HG02798 (cell line): Measurements from ENCODE around the gene GNPDA1.
"Not testable (repeated sequence)": the region's sequence is repeated elsewhere in the genome, so short reads cannot be mapped to it uniquely, and the experiment has no call there.

Experiments used
- ATAC-seq: cut with Tn5 transposase; IDR thresholded peaks from one replicate; pipeline ENCODE4 v1.9.1; 2021; ENCODE audit warnings: mild to moderate bottlenecking; ENCODE audit not compliant: unreplicated experiment, poor library complexity

The GNPDA1 gene

GRCh38 chr5:142012792-142013388 lies at the start of gene GNPDA1:
Gene GNPDA1 (minus strand): TSS chr5:142013027. CDS start chr5:142012035, 992 bp downstream.
- peak; percentile 84 for ATAC-seq

DNA sequence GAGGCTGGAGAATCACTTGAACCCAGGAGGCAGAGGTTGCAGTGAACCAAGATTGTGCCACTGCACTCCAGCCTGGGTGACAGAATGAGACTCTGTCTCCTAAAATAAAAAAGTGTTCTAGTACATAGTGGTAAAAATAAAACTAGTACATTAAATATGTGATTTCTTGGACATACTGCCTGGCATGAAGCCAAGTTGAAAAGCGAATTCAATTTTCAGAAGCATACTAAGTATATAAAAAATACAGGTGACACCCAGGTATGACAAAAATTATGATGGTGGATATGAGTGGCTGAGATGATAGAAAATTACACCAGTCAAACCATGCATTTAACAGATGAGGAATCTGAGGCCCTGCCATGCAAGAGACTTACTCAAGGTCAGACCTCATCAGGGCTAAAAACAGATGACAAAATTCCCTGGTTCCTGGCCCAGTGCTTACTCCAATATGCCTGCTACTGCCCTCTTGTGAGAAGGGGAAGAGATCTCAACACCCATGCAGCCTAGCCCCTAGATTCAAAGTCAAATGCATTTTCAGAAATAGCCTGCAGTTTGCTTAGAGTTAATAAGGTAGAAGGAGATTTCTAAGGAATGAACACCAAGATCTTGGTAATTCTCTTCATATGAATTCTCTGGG lies 46.6 kb upstream of the GNPDA1 start:
- ATAC-seq = no peak

GRCh38 chr5:142057697-142058056 lies 44.9 kb upstream of the GNPDA1 start:
- no peak for ATAC-seq

- no peak for ATAC-seq
Observed at GRCh38 chr5:142056816-142057696, 44.2 kb upstream of the GNPDA1 start.

GRCh38 chr5:142055301-142055700 lies 42.5 kb upstream of the GNPDA1 start:
- no peak for ATAC-seq

DNA sequence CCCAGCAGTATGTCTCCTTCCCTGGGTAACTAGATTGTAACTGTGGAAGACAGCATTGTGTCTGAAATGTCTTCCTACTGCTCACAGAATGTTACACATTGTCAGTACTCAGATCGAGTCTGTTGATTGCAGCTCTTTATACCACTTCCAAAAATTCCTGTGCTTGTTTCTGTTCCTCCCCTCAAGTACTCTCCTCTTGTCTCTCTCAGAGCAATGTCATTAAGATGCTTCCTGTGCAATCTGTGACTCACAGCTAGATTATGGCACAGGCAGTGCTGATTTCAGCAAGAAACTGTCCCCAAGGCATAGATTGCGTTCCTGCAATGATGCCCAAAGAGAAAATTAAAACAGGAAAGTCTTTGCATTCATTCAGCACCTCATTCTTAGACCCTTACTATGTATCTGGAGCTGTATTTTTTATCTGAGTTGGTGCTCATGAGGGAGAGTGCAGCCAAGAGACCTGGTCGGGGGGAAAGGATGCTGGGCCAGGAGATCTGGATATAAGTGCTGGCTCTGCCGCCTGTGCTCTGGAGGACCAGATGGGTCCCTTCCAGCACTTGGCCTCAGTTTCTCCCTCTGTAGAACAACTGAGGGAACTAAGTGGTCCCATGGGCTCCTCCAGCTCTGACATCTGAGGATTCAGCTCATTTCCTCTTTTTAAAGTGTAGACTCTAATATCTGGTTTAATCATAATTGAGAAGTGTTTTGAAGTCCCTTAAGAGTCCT lies 40.8 kb upstream of the GNPDA1 start:
- ATAC-seq = no peak

DNA sequence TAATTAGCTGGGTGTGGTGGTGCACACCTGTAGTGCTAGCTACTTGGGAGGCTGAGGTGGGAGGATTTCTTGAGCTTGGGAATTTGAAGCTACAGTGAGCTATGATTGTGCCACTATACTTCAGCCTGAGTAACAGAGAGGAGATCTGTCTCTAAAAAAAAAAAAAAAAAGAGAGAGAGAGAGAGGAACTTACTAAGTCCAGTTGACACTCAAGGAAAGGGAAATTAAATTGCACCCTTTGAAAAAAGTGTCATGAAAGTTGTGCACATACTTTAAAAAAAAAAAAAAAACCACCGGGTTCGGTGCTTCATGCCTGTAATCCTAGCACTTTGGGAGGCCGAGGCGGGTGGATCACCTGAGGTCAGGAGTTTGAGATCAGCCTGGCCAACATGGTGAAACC lies 39.2 kb upstream of the GNPDA1 start:
- not testable (repeated sequence) for ATAC-seq

DNA sequence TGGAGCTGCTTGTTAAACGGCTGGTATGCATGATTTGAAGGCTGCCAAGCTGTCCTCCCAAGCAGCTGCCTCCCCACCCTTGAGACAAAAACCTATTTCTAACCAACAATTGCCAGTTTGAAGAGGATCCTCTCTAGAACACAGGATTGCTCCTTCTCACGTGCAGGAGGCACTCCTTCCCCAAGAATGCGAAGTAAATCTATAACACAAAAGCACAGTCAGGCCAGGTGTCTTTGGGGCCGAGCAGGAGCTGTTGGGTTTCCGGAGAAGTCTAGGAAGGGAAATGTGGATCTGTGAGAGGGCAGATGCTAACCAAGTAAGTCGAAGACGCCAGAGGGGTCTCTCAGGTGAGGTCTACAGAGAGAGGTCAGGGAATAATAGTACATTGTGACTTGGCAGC lies 35.4 kb upstream of the GNPDA1 start:
- ATAC-seq = no peak

DNA sequence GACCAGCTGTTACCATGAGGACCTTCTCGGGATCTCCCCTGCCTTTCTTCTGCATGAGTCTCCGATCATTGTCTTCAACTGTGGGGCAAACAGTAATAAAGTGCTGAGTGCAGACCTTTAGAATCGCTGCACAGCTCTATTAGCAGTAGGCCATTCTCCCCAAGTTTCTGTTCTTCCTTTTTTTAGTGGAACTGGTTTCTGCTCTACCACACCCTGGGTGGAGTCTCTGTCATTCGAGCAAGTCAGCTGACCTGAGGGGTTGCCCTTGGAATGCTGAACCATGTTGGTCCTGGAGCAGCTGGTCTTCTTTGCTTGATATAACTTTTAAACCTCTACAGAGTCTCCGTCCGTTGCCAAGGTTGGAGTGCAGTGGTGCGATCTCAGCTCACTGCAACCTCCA lies 33.4 kb upstream of the GNPDA1 start:
- no peak for ATAC-seq

DNA sequence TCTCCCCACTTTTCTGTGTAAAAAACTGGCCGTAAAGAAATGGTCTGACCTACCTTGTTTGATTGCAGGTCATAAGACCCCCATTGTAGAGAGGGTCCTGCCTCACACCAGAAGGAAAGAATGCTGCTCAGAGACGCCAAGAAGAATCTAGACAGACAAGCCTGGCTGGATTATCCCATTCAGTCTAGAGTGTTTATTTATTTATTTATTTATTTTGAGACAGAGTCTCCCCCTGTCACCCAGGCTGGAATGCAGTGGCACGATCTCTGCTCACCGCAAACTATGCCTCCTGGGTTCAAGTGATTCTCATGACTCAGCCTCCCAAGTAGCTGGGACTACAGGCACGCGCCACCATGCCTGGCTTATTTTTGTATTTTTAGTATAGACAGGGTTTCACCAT lies 28.1 kb upstream of the GNPDA1 start:
- ATAC-seq = not testable (repeated sequence)

DNA sequence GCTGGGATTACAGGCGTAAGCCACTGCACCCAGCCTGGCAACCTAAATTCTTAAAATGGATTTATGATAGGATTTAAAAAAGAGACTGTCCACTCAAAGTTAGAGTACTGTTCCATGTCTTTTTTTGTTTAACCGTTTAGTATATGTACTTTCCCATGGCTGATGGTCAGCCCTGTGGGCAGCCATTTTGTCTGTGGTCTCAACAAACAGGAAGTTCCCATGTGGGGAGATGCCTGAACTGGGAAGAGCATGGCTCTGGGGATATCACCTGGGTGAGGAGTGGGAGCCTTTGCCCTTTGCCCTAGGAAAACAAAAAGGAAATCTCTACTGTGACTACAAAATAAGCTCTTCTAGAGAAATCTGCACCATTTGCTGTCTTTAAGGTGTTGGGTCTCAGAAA lies 27.5 kb upstream of the GNPDA1 start:
- ATAC-seq = no peak

- ATAC-seq = no peak
Observed at GRCh38 chr5:142038735-142039134, 25.9 kb upstream of the GNPDA1 start.

GRCh38 chr5:142037599-142037998 lies 24.8 kb upstream of the GNPDA1 start:
- not testable (repeated sequence) for ATAC-seq

DNA sequence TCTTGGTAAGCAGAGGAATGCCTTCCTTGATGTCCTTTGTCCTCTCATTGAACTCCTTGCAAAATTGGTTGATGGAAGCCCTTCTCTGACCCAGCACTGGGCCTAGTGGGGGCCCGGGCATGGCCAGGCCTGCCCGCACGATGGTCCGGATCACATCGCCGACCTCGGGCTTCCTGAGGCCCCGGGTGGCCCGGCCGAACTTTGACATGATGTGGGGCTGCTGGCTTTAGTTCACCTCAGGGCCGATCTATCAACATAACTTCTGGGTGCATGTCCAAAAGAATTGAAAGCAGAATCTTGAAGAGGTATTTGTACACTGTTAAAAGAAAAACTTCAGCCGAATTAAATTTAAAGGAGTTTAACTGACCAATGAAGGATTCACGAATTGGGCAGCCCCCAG lies 24.1 kb upstream of the GNPDA1 start:
- no peak for ATAC-seq

GRCh38 chr5:142034994-142035393 lies 22.2 kb upstream of the GNPDA1 start:
- no peak for ATAC-seq

GRCh38 chr5:142033632-142034567 lies 21.1 kb upstream of the GNPDA1 start:
- not testable (repeated sequence) for ATAC-seq

DNA sequence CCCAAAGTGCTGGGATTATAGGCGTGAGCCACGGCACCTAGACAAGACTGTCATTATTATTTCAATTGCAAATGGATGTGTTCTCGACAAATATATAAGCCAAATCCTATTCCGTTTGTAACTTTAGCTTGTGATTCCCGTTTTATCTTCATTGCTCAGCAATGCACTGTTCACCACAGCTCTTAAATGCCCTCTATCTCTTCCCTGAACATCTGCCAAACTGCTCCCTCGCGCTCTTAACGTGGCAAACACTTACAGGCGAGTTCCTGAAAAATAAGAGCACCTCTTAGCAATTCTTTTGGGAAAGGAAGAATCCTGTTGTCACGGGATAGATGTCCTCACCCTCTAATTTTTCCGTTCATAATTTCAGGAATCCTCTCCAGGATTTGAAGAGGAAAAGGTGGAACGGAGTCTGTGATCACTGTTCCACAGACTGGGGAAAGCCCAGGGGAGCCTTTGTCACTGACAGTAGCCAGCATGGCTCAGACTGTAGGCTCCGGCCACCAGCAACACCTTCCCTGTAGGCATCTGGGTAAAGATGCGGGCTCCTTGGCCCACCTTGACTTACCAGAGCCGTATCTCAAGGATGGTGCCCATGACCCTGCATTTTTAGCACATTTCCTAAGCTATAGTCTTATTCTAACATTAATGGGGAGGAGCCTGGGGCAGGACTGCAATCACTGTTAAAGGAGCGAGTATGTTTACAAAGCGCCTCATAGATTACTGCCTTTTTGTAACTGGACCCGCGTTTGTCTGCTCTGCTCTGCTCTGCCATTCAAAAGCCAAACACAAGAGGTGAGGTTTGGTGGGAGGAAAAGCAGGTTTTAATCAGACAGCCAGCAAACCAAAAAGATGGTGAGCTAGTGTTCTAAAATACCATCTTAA lies 20.2 kb upstream of the GNPDA1 start:
- ATAC-seq = no peak

- no peak for ATAC-seq
Observed at GRCh38 chr5:142032150-142032549, 19.3 kb upstream of the GNPDA1 start.

- ATAC-seq = no peak
Observed at GRCh38 chr5:142025637-142026036, 12.8 kb upstream of the GNPDA1 start.
